H1 (cell line): Measurements from ENCODE around the gene HOGA1. TPM values are rescaled to one million over a fixed set of nuclear protein-coding genes. Genes with fewer than 3 reads are reported as not detected.

Experiments used
- CTCF ChIA-PET: fragments of 300-600 bp; sonication (Branson Sonifier 250); formaldehyde crosslinking; loops from one replicate; lab custom pipeline; 2021; ENCODE audit not compliant: partially characterized antibody; lab: Charles Lee
- POLR2A ChIA-PET: fragments of 300-600 bp; sonication (Branson Sonifier 250); formaldehyde crosslinking; loops from one replicate; lab custom pipeline; 2021; ENCODE audit warnings: inconsistent platforms; ENCODE audit not compliant: partially characterized antibody; lab: Charles Lee
- DNase-seq, 2 experiments: peaks; one replicate each; pipeline versions ENCODE4 v3.0.0 to v3.0.0-alpha.2; 2010 to 2022; ENCODE audit warnings: low spot score in 2 of 2, low read depth in 1 of 2, mixed read lengths in 1 of 2
- FAIRE-seq: peaks from 2 replicates; lab custom pipeline; 2011; peaks lifted over from hg19 to GRCh38; lab: Jason Lieb, UNC
- H2AFZ ChIP-seq: 2 replicates; pipeline ENCODE4 v1.8.1; 2012; ENCODE audit warnings: low read length, inconsistent platforms
- H2AK5ac ChIP-seq: 2 replicates; pipeline ENCODE4 v1.6.1; 2013; ENCODE audit warnings: low read depth, low read length
- H2BK120ac ChIP-seq: replicated peaks from 2 replicates; pipeline ENCODE3; 2013; ENCODE audit warnings: low read depth, low read length, inconsistent platforms
- H2BK12ac ChIP-seq: 2 replicates; pipeline ENCODE4 v1.6.1; 2013; ENCODE audit warnings: low read depth, low read length
- H2BK15ac ChIP-seq: 2 replicates; pipeline ENCODE4 v1.6.1; 2013; ENCODE audit warnings: low read length
- H2BK20ac ChIP-seq: 2 replicates; pipeline ENCODE4 v1.6.1; 2013; ENCODE audit warnings: low read length
- H2BK5ac ChIP-seq: 2 replicates; pipeline ENCODE4 v1.6.1; 2013; ENCODE audit warnings: low read depth, low read length
- H3K14ac ChIP-seq: 2 replicates; pipeline ENCODE4 v1.6.1; 2013; ENCODE audit warnings: inconsistent platforms; ENCODE audit not compliant: insufficient read length
- H3K18ac ChIP-seq: 2 replicates; pipeline ENCODE4 v1.6.1; 2013; ENCODE audit warnings: low read length; ENCODE audit errors: extremely low read depth
- H3K23ac ChIP-seq: 2 replicates; pipeline ENCODE4 v1.6.1; 2013; ENCODE audit warnings: inconsistent platforms; ENCODE audit not compliant: insufficient read length
- H3K23me2 ChIP-seq: 2 replicates; pipeline ENCODE4 v1.6.1; 2013; ENCODE audit warnings: low read depth, low read length
- H3K27ac ChIP-seq: 2 replicates; pipeline ENCODE4 v1.6.1; 2011; ENCODE audit warnings: low read depth, low read length, inconsistent platforms
- H3K27me3 ChIP-seq, 4 experiments: replicated peaks in 1 of 4; 1 replicate in 1 of 4; 2 replicates in 3 of 4; pipeline versions ENCODE4 v1.6.1 to v1.8.1; 2011 to 2013; ENCODE audit warnings: low read length in 3 of 4, mild to moderate bottlenecking in 3 of 4, inconsistent platforms in 2 of 4, mixed read lengths in 2 of 4, moderate library complexity in 1 of 4; ENCODE audit not compliant: control insufficient read depth in 3 of 4, insufficient read depth in 3 of 4; ENCODE audit errors: extremely low read depth in 1 of 4
- H3K36me3 ChIP-seq, 4 experiments: 2 replicates each; pipeline versions ENCODE4 v1.6.1 to v1.8.1; 2011 to 2013; ENCODE audit warnings: mild to moderate bottlenecking in 4 of 4, low read length in 3 of 4, moderate library complexity in 2 of 4, control low read depth in 1 of 4, inconsistent platforms in 1 of 4; ENCODE audit not compliant: insufficient read depth in 4 of 4, control insufficient read depth in 2 of 4
- H3K4ac ChIP-seq: replicated peaks from 2 replicates; pipeline ENCODE3; 2013; ENCODE audit warnings: low read length, low read depth, mixed read lengths, inconsistent platforms; ENCODE audit not compliant: insufficient read length
- H3K4me1 ChIP-seq, 4 experiments: replicated peaks in 1 of 4; 1 replicate in 1 of 4; 2 replicates in 3 of 4; pipeline versions ENCODE4 v1.6.1 to v1.8.1; 2011 to 2013; ENCODE audit warnings: low read length in 3 of 4, inconsistent platforms in 2 of 4, mixed read lengths in 1 of 4; ENCODE audit not compliant: insufficient read depth in 4 of 4, control insufficient read depth in 3 of 4
- H3K4me2 ChIP-seq, 2 experiments: 2 replicates each; pipeline versions ENCODE4 v1.6.1 to v1.8.1; 2011 to 2013; ENCODE audit warnings: low read depth in 2 of 2, low read length in 2 of 2, control low read depth in 1 of 2, inconsistent platforms in 1 of 2, mild to moderate bottlenecking in 1 of 2; ENCODE audit not compliant: insufficient read depth in 1 of 2
- H3K4me3 ChIP-seq, 4 experiments: fragments of 200-600, 300-600 bp in 1 of 4; sonication (generic), shearing (Covaris generic), sonication (Bioruptor Twin) in 1 of 4; 2 replicates each; pipeline versions ENCODE4 v1.5.1 to v1.8.1; 2011 to 2016; ENCODE audit warnings: low read length in 4 of 4, low read depth in 3 of 4, control low read depth in 2 of 4, inconsistent platforms in 2 of 4, mild to moderate bottlenecking in 2 of 4, mixed read lengths in 1 of 4, moderate library complexity in 1 of 4; ENCODE audit not compliant: insufficient read depth in 2 of 4; ENCODE audit errors: extremely low read depth in 1 of 4
- H3K56ac ChIP-seq: replicated peaks from 2 replicates; pipeline ENCODE3; 2013; ENCODE audit warnings: low read depth, mild to moderate bottlenecking, mixed read lengths, low read length, inconsistent platforms; ENCODE audit not compliant: insufficient read length
- H3K79me1 ChIP-seq: 2 replicates; pipeline ENCODE4 v1.6.1; 2013; ENCODE audit warnings: low read depth, low read length, control low read depth
- H3K79me2 ChIP-seq, 2 experiments: 2 replicates each; pipeline versions ENCODE4 v1.6.1 to v1.8.1; 2012 to 2013; ENCODE audit warnings: low read length in 2 of 2, mild to moderate bottlenecking in 2 of 2, inconsistent platforms in 1 of 2; ENCODE audit not compliant: insufficient read depth in 2 of 2, control insufficient read depth in 1 of 2
- H3K9ac ChIP-seq, 4 experiments: replicated peaks in 1 of 4; 1 replicate in 1 of 4; 2 replicates in 3 of 4; pipeline versions ENCODE4 v1.6.1 to v1.8.1; 2011 to 2013; ENCODE audit warnings: low read depth in 3 of 4, low read length in 3 of 4, control low read depth in 2 of 4, mild to moderate bottlenecking in 2 of 4, moderate library complexity in 2 of 4, inconsistent platforms in 1 of 4; ENCODE audit errors: extremely low read depth in 1 of 4
- H3K9me3 ChIP-seq, 2 experiments: 2 replicates each; pipeline versions ENCODE4 v1.6.1 to v1.8.1; 2012 to 2013; ENCODE audit warnings: mild to moderate bottlenecking in 2 of 2, moderate library complexity in 2 of 2, control low read depth in 1 of 2, inconsistent platforms in 1 of 2, low read depth in 1 of 2, low read length in 1 of 2, mixed read lengths in 1 of 2; ENCODE audit not compliant: insufficient read depth in 2 of 2
- H4K20me1 ChIP-seq, 2 experiments: replicated peaks in 1 of 2; 2 replicates each; pipeline versions ENCODE3 to v1.8.1; 2011 to 2013; ENCODE audit warnings: inconsistent platforms in 2 of 2, low read length in 2 of 2, mild to moderate bottlenecking in 1 of 2; ENCODE audit not compliant: insufficient read depth in 2 of 2, control insufficient read depth in 1 of 2
- H4K5ac ChIP-seq: 2 replicates; pipeline ENCODE4 v1.6.1; 2013; ENCODE audit warnings: low read length, low read depth, mixed read lengths, inconsistent platforms; ENCODE audit not compliant: insufficient read length
- H4K8ac ChIP-seq: 2 replicates; pipeline ENCODE4 v1.8.0; 2013; ENCODE audit warnings: mild to moderate bottlenecking, moderate library complexity, low read length, inconsistent platforms; ENCODE audit not compliant: insufficient read depth; ENCODE audit errors: extremely low read depth
- H4K91ac ChIP-seq: replicated peaks from 2 replicates; pipeline ENCODE3; 2013; ENCODE audit warnings: low read length, mixed read lengths, inconsistent platforms; ENCODE audit not compliant: insufficient read length
- ASH2L ChIP-seq: fragments of 200-600, 300-600 bp; sonication (generic); IDR thresholded peaks from one replicate; pipeline ENCODE4 v1.7.1; 2017; ENCODE audit warnings: low read length
- BACH1 ChIP-seq: IDR thresholded peaks from 2 replicates; pipeline ENCODE4 v1.6.1; 2012; ENCODE audit warnings: low read length, improper control_type of control experiment
- CTCF ChIP-seq, 3 experiments: IDR thresholded peaks; 1 replicate in 2 of 3; 2 replicates in 1 of 3; pipeline versions ENCODE4 v1.5.1 to v1.6.1; 2011; ENCODE audit warnings: low read length in 3 of 3, mild to moderate bottlenecking in 3 of 3, inconsistent platforms in 2 of 3, low read depth in 1 of 3, moderate library complexity in 1 of 3; ENCODE audit not compliant: insufficient read depth in 1 of 3; ENCODE audit errors: control extremely low read depth in 1 of 3
- HDAC6 ChIP-seq: IDR thresholded peaks from one replicate; pipeline ENCODE4 v1.7.1; 2012; ENCODE audit warnings: low read depth, mild to moderate bottlenecking, inconsistent platforms, low read length, moderate library complexity
- NRF1 ChIP-seq: IDR thresholded peaks from 2 replicates; pipeline ENCODE4 v1.6.1; 2011; ENCODE audit warnings: mild to moderate bottlenecking, low read depth, low read length, improper control_type of control experiment
- RNF2 ChIP-seq: fragments of 200-900, 300-1000 bp; sonication (generic); IDR thresholded peaks from 2 replicates; pipeline ENCODE4 v1.7.1; 2016; ENCODE audit warnings: borderline replicate concordance, low read depth, mild to moderate bottlenecking, antibody characterized with exemption, low read length; ENCODE audit not compliant: poor library complexity, severe bottlenecking; ENCODE audit errors: missing control alignments
- SP4 ChIP-seq: IDR thresholded peaks from 2 replicates; pipeline ENCODE4 v1.6.1; 2012; ENCODE audit warnings: low read length, inconsistent platforms
- WGBS, 2 experiments: shearing (Covaris generic) in 1 of 2; methylation state at CpG; one replicate each; pipeline versions ENCODE4 v1.1.6 to v1.1.7; 2013 to 2015; ENCODE audit warnings: low lambda C conversion rate in 2 of 2, mixed read lengths in 2 of 2, inconsistent platforms in 1 of 2, low coverage in 1 of 2, missing lambda C conversion rate in 1 of 2; ENCODE audit not compliant: insufficient replicate concordance in 2 of 2, insufficient coverage in 1 of 2, insufficient read length in 1 of 2; ENCODE audit errors: extremely low coverage in 1 of 2, missing lambda C conversion rate in 1 of 2; 5-methylcytosine and 5-hydroxymethylcytosine counted together
- polyA plus RNA-seq, 7 experiments: library from polyadenylated mRNA; depleted of rRNA in 3 of 7; stranded (reverse) in 5 of 7; unstranded in 2 of 7; fragments of >200 nt in 5 of 7; fragments of 200-250 nt in 2 of 7; gene quantifications; 1 replicate in 5 of 7; 2 replicates in 1 of 7; 4 replicates in 1 of 7; pipeline versions ENCODE4 v1.2.1 to v1.2.3, GENCODE V29; 2011 to 2013; ENCODE audit warnings: missing spikeins in 2 of 7, mixed read lengths in 2 of 7
- total RNA-seq: library from RNA; stranded (reverse); fragmentation: NEBNext Ultra II Directional; extraction: Animal tissue kit (Norgen Biotek cat#: 25700); gene quantifications from 2 replicates; pipeline ENCODE4 v1.2.1, GENCODE V29; 2021

HOGA1 gene
- total and polyA plus RNA-seq, 2 of the 8 experiments (the other 6 are each of a cell fraction or from before 2014, with no cell fraction given), result 0.28 to 1.00 TPM

- FAIRE-seq (no peak), DNase-seq (no peak)
- H3K4me3 ChIP-seq, result no peak overlapping the region
- H2AK5ac ChIP-seq, result no peak overlapping the region
- no peaks in the 10 kb centered on the region for H3K79me1 ChIP-seq
- 0 out of 2 replicates have a peak overlapping the region, but pooled peaks have one; percentile 25 for H2BK15ac ChIP-seq
- no peaks in the 10 kb centered on the region; a peak in 1 of 7 replicates for H3K27me3 ChIP-seq
- H3K56ac ChIP-seq, result no peak overlapping the region
- H4K20me1 ChIP-seq, result no peaks in the 10 kb centered on the region
- no peak overlapping the region for H3K9ac ChIP-seq
- no peak overlapping the region; the same call in 1 of the 2 replicates for H2AFZ ChIP-seq
- H2BK120ac ChIP-seq, result no peak overlapping the region
- no peak overlapping the region for H3K23ac ChIP-seq
- no peak overlapping the region for H4K91ac ChIP-seq
- H3K18ac ChIP-seq, result no peak overlapping the region
- H3K4me1 ChIP-seq, result peaks cover 0 to 6% (median 2%) of the 10 kb centered on the region in 4 experiments; a peak in 2 of 7 replicates
- H3K79me2 ChIP-seq, result no peaks in the 10 kb centered on the region
- no peak overlapping the region for H3K14ac ChIP-seq
- no peak overlapping the region for H2BK12ac ChIP-seq
- no peak overlapping the region for H4K5ac ChIP-seq
- H3K23me2 ChIP-seq, result no peaks in the 10 kb centered on the region
- POLR2A ChIA-PET, result interaction anchor here (1.7 kb wide), 1 partner anchor 9 kb away, joined by 8 read pairs; the partner anchor contains the start of gene ANKRD2
- CTCF ChIA-PET, result interaction anchor here (0.8 to 9.5 kb wide), 8 partner anchors 7 to 116 kb away, joined by 3 to 108 read pairs (median 4); partner anchors contain the start of genes ANKRD2 and C10orf62
- no peak overlapping the region for H2BK20ac ChIP-seq
- TF ChIP-seq NRF1 (no peak), BACH1 (no peak), HDAC6 (no peak), RNF2 (no peak), ASH2L (no peak), CTCF (IDR thresholded peaks at IDR 0.05; ENCODE audit: control extremely low read depth in 1 of 3, insufficient read depth in 1 of 3, low read depth in 1 of 3, low read length in 3 of 3) (no peak), SP4 (no peak)
- TF ChIP-seq, all 59 proteins: peak for 0
- Histone ChIP-seq H3K9me3 (no peaks in the 10 kb centered on the region), H3K36me3 (no peaks in the 10 kb centered on the region), H3K4ac (no peak overlapping the region), H3K27ac (no peak overlapping the region), H4K8ac (no peak overlapping the region), H2BK5ac (no peak overlapping the region), H3K4me2 (no peak overlapping the region)
- WGBS, 2 experiments, result 90% methylated on average over 9 of the region's 9 CpGs; no CpG with 5 or more reads in 1 of the 2 experiments
Observed at GRCh38 chr10:97580421-97581367, 3.5 kb upstream of the HOGA1 start.
